ENCODE results near the gene SAMM50.

- no peak for TF ChIP-seq CTCF (IDR thresholded peaks at IDR 0.05; ENCODE audit: low read depth, low read length, missing input control)
- TF ChIP-seq ZBTB33 (IDR thresholded peaks at IDR 0.05): peak; percentile 96
- TF ChIP-seq MAX (IDR thresholded peaks at IDR 0.05): peak; percentile 97
- TF ChIP-seq TAF1 (conservative IDR thresholded peaks at IDR 0.05): peak; percentile 80
- peak; percentile 24 to 40 for TF ChIP-seq RAD21 (IDR thresholded peaks at IDR 0.05)
- peak; percentile 95 for TF ChIP-seq YY1 (IDR thresholded peaks at IDR 0.05)
- TF ChIP-seq GABPA (IDR thresholded peaks at IDR 0.05 in 1 of 2, conservative IDR thresholded peaks at IDR 0.05 in 1 of 2): peak in 1 of 2 donors; percentile 58
- peak; percentile 92 for TF ChIP-seq SP1 (IDR thresholded peaks at IDR 0.05)
- peak in 1 of 2 donors; percentile 82 for TF ChIP-seq EGR1 (IDR thresholded peaks at IDR 0.05; ENCODE audit: low read depth in 2 of 2)
- peak; percentile 91 to 97 for TF ChIP-seq HNF4A (conservative IDR thresholded peaks at IDR 0.05)
Observed at GRCh38 chr22:43925433-43926348, 29.6 kb upstream of the SAMM50 start.

Data from liver (tissue), 3 donors.